ENCODE measurements around the gene GARIN1A. TPM values are rescaled to one million over a fixed set of nuclear protein-coding genes. Genes with fewer than 3 reads are reported as not detected.
"Not testable (repeated sequence)": the region's sequence is repeated elsewhere in the genome, so short reads cannot be mapped to it uniquely, and the experiment has no call there.

Gene GARIN1A
- total and polyA plus RNA-seq, 2 of the 4 experiments (the other 2 are of a cell fraction) = 0.18 to 1.4 TPM

DNA sequence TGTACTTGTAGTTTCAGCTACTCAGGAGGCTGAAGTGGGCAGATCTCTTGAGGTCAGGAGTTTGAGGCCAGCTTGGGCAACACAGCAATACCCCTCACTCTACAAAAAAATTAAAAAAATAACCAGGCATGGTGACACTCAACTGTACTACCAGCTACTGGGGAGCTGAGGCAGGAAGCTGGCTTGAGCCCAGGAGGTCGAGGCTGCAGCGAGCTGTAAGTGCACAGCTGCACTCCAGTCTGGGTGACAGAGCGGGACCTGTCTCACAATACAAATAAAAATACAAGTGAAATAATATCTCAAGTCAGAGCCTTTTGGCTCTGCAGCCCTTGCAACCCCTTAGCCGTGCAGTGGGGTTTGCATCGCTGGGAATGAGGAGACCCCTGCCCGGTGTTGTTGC, 25.2 kb upstream of the GARIN1A start:
- H3K9me3 ChIP-seq (ENCODE audit: control insufficient read depth, insufficient read depth, low read length); POLR2A ChIA-PET (ENCODE audit: unreplicated experiment); H3K4me1 ChIP-seq (ENCODE audit: control insufficient read depth, insufficient read depth, low read length); H4K5ac ChIP-seq (ENCODE audit: low read depth, low read length); ATAC-seq (ENCODE audit: low read depth); H2BK15ac ChIP-seq (ENCODE audit: low read depth, low read length); H2AFZ ChIP-seq (replicated peaks; ENCODE audit: low read length, poor library complexity); H3K4me2 ChIP-seq (ENCODE audit: low read depth, low read length); H3K14ac ChIP-seq (replicated peaks; ENCODE audit: low read depth, low read length); H4K91ac ChIP-seq (ENCODE audit: insufficient read depth, low read depth, low read length); H3K23ac ChIP-seq (ENCODE audit: low read depth, low read length); H3K4ac ChIP-seq (ENCODE audit: low read depth, low read length); DNase-seq; H3K4me3 ChIP-seq (ENCODE audit: insufficient read depth, low read depth, low read length); CTCF ChIA-PET; H3K18ac ChIP-seq (ENCODE audit: low read depth, low read length); BruUV-seq (replicated peaks); dilution Hi-C loops (cut with HindIII; ENCODE audit: low sequenced_read_pairs, unreplicated experiment); H3K27ac ChIP-seq (ENCODE audit: insufficient read depth, low read length); in situ Hi-C loops (cut with MboI; ENCODE audit: low sequenced_read_pairs); H4K20me1 ChIP-seq (ENCODE audit: insufficient read depth, low read length); H2BK120ac ChIP-seq (ENCODE audit: low read depth, low read length); H3K9ac ChIP-seq (ENCODE audit: low read depth, low read length); H3K9me1 ChIP-seq (ENCODE audit: insufficient read depth, low read length); H3K56ac ChIP-seq (ENCODE audit: extremely low read depth, insufficient read depth, low read length); H3K79me1 ChIP-seq (ENCODE audit: low read depth in 1 of 2, low read length in 2 of 2); H4K8ac ChIP-seq (ENCODE audit: low read depth in 2 of 2, low read length in 2 of 2); H3K27me3 ChIP-seq (ENCODE audit: control insufficient read depth, insufficient read depth, low read length); H2AK9ac ChIP-seq (replicated peaks; ENCODE audit: low read depth, low read length, poor library complexity); H2BK20ac ChIP-seq (ENCODE audit: low read depth, low read length); H2AK5ac ChIP-seq (ENCODE audit: low read depth, low read length); intact Hi-C loops (cut with micrococcal nuclease); H2BK5ac ChIP-seq (ENCODE audit: low read depth, low read length, poor library complexity, severe bottlenecking): not testable (repeated sequence)
- no CpG with 5 or more reads among the region's 6 CpGs for WGBS, 2 experiments (ENCODE audit: extremely low coverage in 2 of 2, insufficient read length in 1 of 2)
- H3K36me3 ChIP-seq (ENCODE audit: control insufficient read depth, insufficient read depth, low read length) = peaks cover 10% of the 10 kb centered on the region

DNA sequence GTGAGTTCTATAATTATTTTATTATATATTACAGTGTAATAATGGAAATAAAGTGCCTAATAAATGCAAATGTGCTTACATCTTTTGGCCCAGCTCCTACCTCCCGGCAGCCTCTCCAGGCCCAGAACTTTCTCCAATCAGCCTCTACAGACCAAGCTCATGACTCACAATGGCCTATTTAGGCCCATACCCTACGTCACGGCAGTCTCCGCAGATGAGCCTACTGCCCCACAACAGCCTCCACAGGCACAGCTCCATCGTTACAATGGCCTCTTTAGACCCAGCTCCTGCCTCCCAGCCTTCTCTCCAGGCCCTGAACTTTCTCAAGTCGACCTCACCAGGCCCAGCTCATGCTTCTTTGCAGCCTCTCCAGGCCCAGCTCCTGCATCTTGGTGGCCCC, 21.0 kb upstream of the GARIN1A start:
- no CpG with 5 or more reads among the region's 6 CpGs for WGBS, 2 experiments (ENCODE audit: extremely low coverage in 2 of 2, insufficient read length in 1 of 2)
- H3K9ac ChIP-seq (ENCODE audit: low read depth, low read length); H3K4me1 ChIP-seq (ENCODE audit: control insufficient read depth, insufficient read depth, low read length); H3K27ac ChIP-seq (ENCODE audit: insufficient read depth, low read length); in situ Hi-C loops (cut with MboI; ENCODE audit: low sequenced_read_pairs); H2AK5ac ChIP-seq (ENCODE audit: low read depth, low read length); H3K9me3 ChIP-seq (ENCODE audit: control insufficient read depth, insufficient read depth, low read length); H3K79me1 ChIP-seq (ENCODE audit: low read depth in 1 of 2, low read length in 2 of 2); H4K8ac ChIP-seq (ENCODE audit: low read depth in 2 of 2, low read length in 2 of 2); H2BK120ac ChIP-seq (ENCODE audit: low read depth, low read length); H2AK9ac ChIP-seq (replicated peaks; ENCODE audit: low read depth, low read length, poor library complexity); BruUV-seq (replicated peaks); H3K36me3 ChIP-seq (ENCODE audit: control insufficient read depth, insufficient read depth, low read length); H3K9me1 ChIP-seq (ENCODE audit: insufficient read depth, low read length); H2BK15ac ChIP-seq (ENCODE audit: low read depth, low read length); H2AFZ ChIP-seq (replicated peaks; ENCODE audit: low read length, poor library complexity); H3K14ac ChIP-seq (replicated peaks; ENCODE audit: low read depth, low read length); CTCF ChIA-PET; H3K56ac ChIP-seq (ENCODE audit: extremely low read depth, insufficient read depth, low read length); H2BK20ac ChIP-seq (ENCODE audit: low read depth, low read length); dilution Hi-C loops (cut with HindIII; ENCODE audit: low sequenced_read_pairs, unreplicated experiment); H4K91ac ChIP-seq (ENCODE audit: insufficient read depth, low read depth, low read length); H4K20me1 ChIP-seq (ENCODE audit: insufficient read depth, low read length); ATAC-seq (ENCODE audit: low read depth); intact Hi-C loops (cut with micrococcal nuclease); H3K23ac ChIP-seq (ENCODE audit: low read depth, low read length); POLR2A ChIA-PET (ENCODE audit: unreplicated experiment); H3K18ac ChIP-seq (ENCODE audit: low read depth, low read length); H3K27me3 ChIP-seq (ENCODE audit: control insufficient read depth, insufficient read depth, low read length); H4K5ac ChIP-seq (ENCODE audit: low read depth, low read length); H2BK5ac ChIP-seq (ENCODE audit: low read depth, low read length, poor library complexity, severe bottlenecking); H3K4me2 ChIP-seq (ENCODE audit: low read depth, low read length); H3K4me3 ChIP-seq (ENCODE audit: insufficient read depth, low read depth, low read length); DNase-seq; H3K4ac ChIP-seq (ENCODE audit: low read depth, low read length): not testable (repeated sequence)

Measured in IMR-90 (cell line).